Prostate gland (tissue), 2 donors: ENCODE results near the gene FAT4.

Experiments
- POLR2AphosphoS5 ChIP-seq: sonication (generic); formaldehyde crosslinking; IDR thresholded peaks from one replicate; pipeline ENCODE4 v1.6.1; 2017; ENCODE audit warnings: antibody characterized with exemption
- TF ChIP-seq, protein P1 (sequence below), 4 experiments: fragments of 200-600 bp in 2 of 4; fragments of 450-650 bp in 2 of 4; sonication (generic) in 2 of 4; IDR thresholded peaks; 1 replicate in 3 of 4; 2 replicates in 1 of 4; pipeline ENCODE4 v1.5.1; 2016 to 2019; ENCODE audit warnings: antibody characterized with exemption in 4 of 4, mild to moderate bottlenecking in 2 of 4, moderate library complexity in 2 of 4

DNA sequence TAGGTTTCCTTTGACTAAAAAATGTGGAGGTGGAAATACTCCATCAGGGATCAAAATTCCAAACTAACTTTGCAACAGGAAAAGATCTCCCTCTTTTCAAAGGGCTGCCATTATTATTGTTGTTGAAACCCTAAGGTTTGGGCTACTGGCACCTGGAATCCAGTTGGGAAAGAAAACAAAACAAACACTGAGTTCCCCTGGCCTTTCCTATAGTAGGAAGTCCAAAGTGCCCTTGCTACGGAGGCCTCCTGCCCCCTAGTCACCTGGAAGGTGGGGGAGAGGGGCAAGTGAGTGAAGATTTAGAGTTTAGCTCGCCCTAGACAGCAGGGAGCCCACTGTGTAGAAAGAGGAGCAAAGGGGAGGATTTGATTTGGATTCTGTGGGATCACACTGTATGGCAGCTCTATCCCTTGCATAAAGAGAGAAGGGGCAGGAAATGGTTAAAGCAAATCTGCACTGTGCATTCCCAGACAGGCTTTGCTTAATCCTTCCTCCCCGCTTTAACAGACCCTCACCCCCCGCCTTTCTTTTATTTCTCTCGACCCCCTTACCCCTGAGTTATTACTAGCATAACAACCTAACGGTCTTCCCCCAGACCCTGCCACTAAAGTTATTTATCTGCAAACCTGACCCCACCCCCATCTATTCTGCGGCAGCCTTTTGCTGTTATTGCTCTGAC, 627 bp upstream of the FAT4 start:
- TF ChIP-seq, protein P1, sequence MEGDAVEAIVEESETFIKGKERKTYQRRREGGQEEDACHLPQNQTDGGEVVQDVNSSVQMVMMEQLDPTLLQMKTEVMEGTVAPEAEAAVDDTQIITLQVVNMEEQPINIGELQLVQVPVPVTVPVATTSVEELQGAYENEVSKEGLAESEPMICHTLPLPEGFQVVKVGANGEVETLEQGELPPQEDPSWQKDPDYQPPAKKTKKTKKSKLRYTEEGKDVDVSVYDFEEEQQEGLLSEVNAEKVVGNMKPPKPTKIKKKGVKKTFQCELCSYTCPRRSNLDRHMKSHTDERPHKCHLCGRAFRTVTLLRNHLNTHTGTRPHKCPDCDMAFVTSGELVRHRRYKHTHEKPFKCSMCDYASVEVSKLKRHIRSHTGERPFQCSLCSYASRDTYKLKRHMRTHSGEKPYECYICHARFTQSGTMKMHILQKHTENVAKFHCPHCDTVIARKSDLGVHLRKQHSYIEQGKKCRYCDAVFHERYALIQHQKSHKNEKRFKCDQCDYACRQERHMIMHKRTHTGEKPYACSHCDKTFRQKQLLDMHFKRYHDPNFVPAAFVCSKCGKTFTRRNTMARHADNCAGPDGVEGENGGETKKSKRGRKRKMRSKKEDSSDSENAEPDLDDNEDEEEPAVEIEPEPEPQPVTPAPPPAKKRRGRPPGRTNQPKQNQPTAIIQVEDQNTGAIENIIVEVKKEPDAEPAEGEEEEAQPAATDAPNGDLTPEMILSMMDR (IDR thresholded peaks at IDR 0.05) = no peak
- no peak for TF ChIP-seq POLR2AphosphoS5
